ENCODE measurements around the gene PPP1R18.

PPP1R18 gene

GRCh38 chr6:30646450-30647241, 39.8 kb downstream of the PPP1R18 start, which contains the start of gene C6orf136:
Gene C6orf136, plus strand, starts transcription at chr6:30647133. Its CDS starts 99 bp downstream, at chr6:30647232.
- H3K4me1 ChIP-seq (ENCODE audit: insufficient read depth, low read length): peaks cover 5% of the 10 kb centered on the region; the same call in 1 of the 2 replicates
- H3K4me3 ChIP-seq (ENCODE audit: low read length): peak within 1 kb of the TSS; percentile 89
- no peaks in the 10 kb centered on the region for H3K27me3 ChIP-seq (ENCODE audit: insufficient read depth, low read length)
- H3K9ac ChIP-seq (ENCODE audit: low read depth, low read length): peak within 1 kb of the TSS; percentile 92
- H3K36me3 ChIP-seq (ENCODE audit: insufficient read depth, low read depth, low read length): peaks cover 50% of the 10 kb centered on the region
- peak within 1 kb of the TSS; percentile 87 for H3K27ac ChIP-seq (ENCODE audit: low read length)
- H3K9me3 ChIP-seq (ENCODE audit: insufficient read depth, low read depth, low read length): no peaks in the 10 kb centered on the region

- H3K36me3 ChIP-seq (ENCODE audit: insufficient read depth, low read depth, low read length): peaks cover 50% of the 10 kb centered on the region
- peaks cover 5% of the 10 kb centered on the region; the same call in 1 of the 2 replicates for H3K4me1 ChIP-seq (ENCODE audit: insufficient read depth, low read length)
- H3K9me3 ChIP-seq (ENCODE audit: insufficient read depth, low read depth, low read length): no peaks in the 10 kb centered on the region
- H3K27me3 ChIP-seq (ENCODE audit: insufficient read depth, low read length): no peaks in the 10 kb centered on the region
- peak overlapping the region; percentile 89 for H3K4me3 ChIP-seq (ENCODE audit: low read length)
- peak overlapping the region; percentile 51; the same call in 1 of the 2 replicates for H3K9ac ChIP-seq (ENCODE audit: low read depth, low read length)
- no peak overlapping the region for H3K27ac ChIP-seq (ENCODE audit: low read length)
Observed at GRCh38 chr6:30645989-30646388, 40.5 kb downstream of the PPP1R18 start.

GRCh38 chr6:30644769-30645168, 41.7 kb downstream of the PPP1R18 start:
- peaks cover 54% of the 10 kb centered on the region for H3K36me3 ChIP-seq (ENCODE audit: insufficient read depth, low read depth, low read length)
- no peaks in the 10 kb centered on the region for H3K27me3 ChIP-seq (ENCODE audit: insufficient read depth, low read length)
- no peaks in the 10 kb centered on the region for H3K9me3 ChIP-seq (ENCODE audit: insufficient read depth, low read depth, low read length)
- H3K4me1 ChIP-seq (ENCODE audit: insufficient read depth, low read length): peaks cover 5% of the 10 kb centered on the region; the same call in 1 of the 2 replicates
- no peak overlapping the region for H3K4me3 ChIP-seq (ENCODE audit: low read length)
- no peak overlapping the region for H3K9ac ChIP-seq (ENCODE audit: low read depth, low read length)
- H3K27ac ChIP-seq (ENCODE audit: low read length): no peak overlapping the region

- H3K36me3 ChIP-seq (ENCODE audit: insufficient read depth, low read depth, low read length): peaks cover 56% of the 10 kb centered on the region
Observed at GRCh38 chr6:30643656-30644055, 42.8 kb downstream of the PPP1R18 start.

GRCh38 chr6:30641048-30641447, 45.4 kb downstream of the PPP1R18 start:
- Histone ChIP-seq H3K36me3 (ENCODE audit: insufficient read depth, low read depth, low read length) (peaks cover 61% of the 10 kb centered on the region), H3K27ac (ENCODE audit: low read length) (no peak overlapping the region)

More at GRCh38 chr6:30643656-30644055, 42.8 kb downstream of the PPP1R18 start:
- Histone ChIP-seq H3K9ac (ENCODE audit: low read depth, low read length) (no peak overlapping the region), H3K27ac (ENCODE audit: low read length) (no peak overlapping the region), H3K4me1 (ENCODE audit: insufficient read depth, low read length) (peaks cover 5% of the 10 kb centered on the region; the same call in 1 of the 2 replicates), H3K9me3 (ENCODE audit: insufficient read depth, low read depth, low read length) (no peaks in the 10 kb centered on the region), H3K27me3 (ENCODE audit: insufficient read depth, low read length) (no peaks in the 10 kb centered on the region), H3K4me3 (ENCODE audit: low read length) (no peak overlapping the region)

GRCh38 chr6:30640481-30640880, 46.0 kb downstream of the PPP1R18 start:
- Histone ChIP-seq H3K4me3 (ENCODE audit: low read length) (no peak overlapping the region), H3K36me3 (ENCODE audit: insufficient read depth, low read depth, low read length) (peaks cover 61% of the 10 kb centered on the region), H3K9me3 (ENCODE audit: insufficient read depth, low read depth, low read length) (no peaks in the 10 kb centered on the region)

More at GRCh38 chr6:30641048-30641447, 45.4 kb downstream of the PPP1R18 start:
- H3K4me1 ChIP-seq (ENCODE audit: insufficient read depth, low read length): peaks cover 4% of the 10 kb centered on the region; the same call in 1 of the 2 replicates
- H3K9ac ChIP-seq (ENCODE audit: low read depth, low read length): no peak overlapping the region
- H3K4me3 ChIP-seq (ENCODE audit: low read length): no peak overlapping the region
- no peaks in the 10 kb centered on the region for H3K9me3 ChIP-seq (ENCODE audit: insufficient read depth, low read depth, low read length)
- H3K27me3 ChIP-seq (ENCODE audit: insufficient read depth, low read length): no peaks in the 10 kb centered on the region

GRCh38 chr6:30635834-30636233, 50.6 kb downstream of the PPP1R18 start:
- Histone ChIP-seq H3K27ac (ENCODE audit: low read length) (no peak overlapping the region), H3K36me3 (ENCODE audit: insufficient read depth, low read depth, low read length) (peaks cover 50% of the 10 kb centered on the region), H3K27me3 (ENCODE audit: insufficient read depth, low read length) (no peaks in the 10 kb centered on the region), H3K4me3 (ENCODE audit: low read length) (no peak overlapping the region), H3K4me1 (ENCODE audit: insufficient read depth, low read length) (no peaks in the 10 kb centered on the region), H3K9me3 (ENCODE audit: insufficient read depth, low read depth, low read length) (no peaks in the 10 kb centered on the region), H3K9ac (ENCODE audit: low read depth, low read length) (no peak overlapping the region)

More at GRCh38 chr6:30640481-30640880, 46.0 kb downstream of the PPP1R18 start:
- Histone ChIP-seq H3K4me1 (ENCODE audit: insufficient read depth, low read length) (no peaks in the 10 kb centered on the region), H3K27me3 (ENCODE audit: insufficient read depth, low read length) (no peaks in the 10 kb centered on the region), H3K27ac (ENCODE audit: low read length) (no peak overlapping the region), H3K9ac (ENCODE audit: low read depth, low read length) (no peak overlapping the region)

GRCh38 chr6:30626484-30627366, 59.7 kb downstream of the PPP1R18 start, which contains the start of gene ATAT1:
Gene ATAT1, plus strand, starts transcription at chr6:30626874.
- Histone ChIP-seq H3K4me3 (ENCODE audit: low read length) (peak within 1 kb of the TSS; percentile 95), H3K27ac (ENCODE audit: low read length) (peak within 1 kb of the TSS; percentile 73), H3K27me3 (ENCODE audit: insufficient read depth, low read length) (no peaks in the 10 kb centered on the region), H3K36me3 (ENCODE audit: insufficient read depth, low read depth, low read length) (peaks cover 83% of the 10 kb centered on the region), H3K4me1 (ENCODE audit: insufficient read depth, low read length) (no peaks in the 10 kb centered on the region), H3K9me3 (ENCODE audit: insufficient read depth, low read depth, low read length) (no peaks in the 10 kb centered on the region), H3K9ac (ENCODE audit: low read depth, low read length) (peak within 1 kb of the TSS; percentile 92)

Data from iPS-20b (cell line).